ENCODE measurements around the gene ADISSP. TPM values are rescaled to one million over a fixed set of nuclear protein-coding genes. Genes with fewer than 3 reads are reported as not detected.

Gene ADISSP
- total RNA-seq, 1 experiment from 2014 or later: 244 TPM

GRCh38 chr20:3751305-3751674 is 16.3 kb downstream of the ADISSP start:
- no peak for ATAC-seq
- H3K36me3 ChIP-seq (ENCODE audit: low read depth, low read length): peaks cover 9% of the 10 kb centered on the region; the same call in 1 of the 2 replicates
- no peak for TF ChIP-seq EZH2 (IDR thresholded peaks at IDR 0.05; ENCODE audit: low read length, unreplicated experiment)
- TF ChIP-seq, protein P1, sequence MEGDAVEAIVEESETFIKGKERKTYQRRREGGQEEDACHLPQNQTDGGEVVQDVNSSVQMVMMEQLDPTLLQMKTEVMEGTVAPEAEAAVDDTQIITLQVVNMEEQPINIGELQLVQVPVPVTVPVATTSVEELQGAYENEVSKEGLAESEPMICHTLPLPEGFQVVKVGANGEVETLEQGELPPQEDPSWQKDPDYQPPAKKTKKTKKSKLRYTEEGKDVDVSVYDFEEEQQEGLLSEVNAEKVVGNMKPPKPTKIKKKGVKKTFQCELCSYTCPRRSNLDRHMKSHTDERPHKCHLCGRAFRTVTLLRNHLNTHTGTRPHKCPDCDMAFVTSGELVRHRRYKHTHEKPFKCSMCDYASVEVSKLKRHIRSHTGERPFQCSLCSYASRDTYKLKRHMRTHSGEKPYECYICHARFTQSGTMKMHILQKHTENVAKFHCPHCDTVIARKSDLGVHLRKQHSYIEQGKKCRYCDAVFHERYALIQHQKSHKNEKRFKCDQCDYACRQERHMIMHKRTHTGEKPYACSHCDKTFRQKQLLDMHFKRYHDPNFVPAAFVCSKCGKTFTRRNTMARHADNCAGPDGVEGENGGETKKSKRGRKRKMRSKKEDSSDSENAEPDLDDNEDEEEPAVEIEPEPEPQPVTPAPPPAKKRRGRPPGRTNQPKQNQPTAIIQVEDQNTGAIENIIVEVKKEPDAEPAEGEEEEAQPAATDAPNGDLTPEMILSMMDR (conservative IDR thresholded peaks at IDR 0.05; ENCODE audit: low read depth, low read length): no peak
- TF ChIP-seq EZH2phosphoT487 (IDR thresholded peaks at IDR 0.05; ENCODE audit: borderline replicate concordance, low read length): no peak
- CTCF ChIA-PET: no interaction called here
- BruUV-seq (replicated peaks): no TSS peak
- no peaks in the 10 kb centered on the region for H3K4me1 ChIP-seq (ENCODE audit: insufficient read depth, low read length)
- no peaks in the 10 kb centered on the region for H3K27me3 ChIP-seq (ENCODE audit: low read length)
- intact Hi-C loops (cut with micrococcal nuclease): no loop called here
- no peaks in the 10 kb centered on the region for H3K79me2 ChIP-seq (ENCODE audit: low read length)
- POLR2A ChIA-PET (ENCODE audit: unreplicated experiment): interaction anchor here (0.5 kb wide), 1 partner anchor 1480 kb away, joined by 3 read pairs; no protein-coding TSS in a partner anchor
- H3K9ac ChIP-seq (ENCODE audit: low read length): no peak overlapping the region
- no peaks in the 10 kb centered on the region for H3K9me2 ChIP-seq (replicated peaks; ENCODE audit: low read length)
- no peaks in the 10 kb centered on the region for H3F3A ChIP-seq (ENCODE audit: low read length, unreplicated experiment)
- H3K4me2 ChIP-seq (ENCODE audit: low read length): no peak overlapping the region
- H2AFZ ChIP-seq (ENCODE audit: low read length): no peak overlapping the region
- H4K20me1 ChIP-seq (ENCODE audit: low read length): no peaks in the 10 kb centered on the region
- DNase-seq: no peak
- H3K9me3 ChIP-seq (ENCODE audit: low read length): no peaks in the 10 kb centered on the region
- no peak overlapping the region for H3K27ac ChIP-seq (ENCODE audit: low read length)
- H3K4me3 ChIP-seq (ENCODE audit: low read length): no peak overlapping the region

- H3K27ac ChIP-seq (ENCODE audit: low read length): no peak overlapping the region
- H3K9ac ChIP-seq (ENCODE audit: low read length): no peak overlapping the region
- H3K4me2 ChIP-seq (ENCODE audit: low read length): no peak overlapping the region
- no TSS peak for BruUV-seq (replicated peaks)
- peaks cover 9% of the 10 kb centered on the region; the same call in 1 of the 2 replicates for H3K36me3 ChIP-seq (ENCODE audit: low read depth, low read length)
- intact Hi-C loops (cut with micrococcal nuclease): no loop called here
- no peaks in the 10 kb centered on the region for H3K4me1 ChIP-seq (ENCODE audit: insufficient read depth, low read length)
- no peaks in the 10 kb centered on the region for H3K79me2 ChIP-seq (ENCODE audit: low read length)
- no peaks in the 10 kb centered on the region for H3K9me2 ChIP-seq (replicated peaks; ENCODE audit: low read length)
- H2AFZ ChIP-seq (ENCODE audit: low read length): no peak overlapping the region
- no peak overlapping the region for H3K4me3 ChIP-seq (ENCODE audit: low read length)
- peak; percentile 18 for ATAC-seq
- no peak for DNase-seq
- no peaks in the 10 kb centered on the region for H3K27me3 ChIP-seq (ENCODE audit: low read length)
- no peaks in the 10 kb centered on the region for H3K9me3 ChIP-seq (ENCODE audit: low read length)
- no peaks in the 10 kb centered on the region for H4K20me1 ChIP-seq (ENCODE audit: low read length)
- no peaks in the 10 kb centered on the region for H3F3A ChIP-seq (ENCODE audit: low read length, unreplicated experiment)
- no peak for TF ChIP-seq EZH2 (IDR thresholded peaks at IDR 0.05; ENCODE audit: low read length, unreplicated experiment)
- TF ChIP-seq, protein P1 (conservative IDR thresholded peaks at IDR 0.05; ENCODE audit: low read depth, low read length): peak; percentile 72
- ChIA-PET CTCF (interaction anchor here (0.6 kb wide), 2 partner anchors 31 to 72 kb away, joined by 3 to 5 read pairs; partner anchors contain the start of gene SPEF1), POLR2A (ENCODE audit: unreplicated experiment) (no interaction called here)
These were observed 17.6 kb downstream of the ADISSP start for GRCh38 chr20:3749689-3750531.

DNA sequence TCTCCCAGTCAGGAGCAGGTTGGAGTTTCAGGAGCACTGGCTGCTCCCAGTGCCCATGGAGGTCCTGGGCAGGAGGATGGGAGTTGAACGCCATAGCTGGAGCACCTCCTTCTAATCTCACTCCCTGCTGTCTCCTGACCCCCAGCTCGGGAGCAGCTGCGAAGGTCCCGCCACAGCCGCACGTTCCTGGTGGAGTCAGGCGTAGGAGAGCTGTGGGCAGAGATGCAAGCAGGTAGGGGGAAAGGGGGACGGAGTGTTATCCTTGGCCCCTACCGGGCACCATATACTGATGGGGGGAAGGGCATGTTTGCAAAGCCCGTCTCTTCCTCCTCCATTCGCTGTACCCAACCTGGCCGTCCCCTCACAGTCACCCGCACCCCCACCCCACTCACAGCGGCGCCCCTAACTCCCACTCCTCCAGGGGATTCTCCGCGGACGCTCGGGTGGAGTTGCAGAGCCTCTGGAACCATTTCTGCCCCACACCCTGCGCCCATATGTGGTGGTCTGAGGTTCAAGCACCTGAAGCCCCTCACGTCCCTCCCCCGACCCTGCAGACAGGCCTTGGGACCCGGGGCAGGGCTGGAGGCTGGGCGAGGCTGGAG is 18.4 kb downstream of the ADISSP start:
- intact Hi-C loops (cut with micrococcal nuclease): no loop called here
- Histone ChIP-seq H3K36me3 (ENCODE audit: low read depth, low read length) (peaks cover 9% of the 10 kb centered on the region; the same call in 1 of the 2 replicates), H3K27ac (ENCODE audit: low read length) (no peak overlapping the region), H3K9me3 (ENCODE audit: low read length) (no peaks in the 10 kb centered on the region), H3K9me2 (replicated peaks; ENCODE audit: low read length) (no peaks in the 10 kb centered on the region), H3K79me2 (ENCODE audit: low read length) (no peaks in the 10 kb centered on the region), H3K27me3 (ENCODE audit: low read length) (no peaks in the 10 kb centered on the region), H3K9ac (ENCODE audit: low read length) (no peak overlapping the region), H3F3A (ENCODE audit: low read length, unreplicated experiment) (no peaks in the 10 kb centered on the region), H3K4me3 (ENCODE audit: low read length) (no peak overlapping the region), H3K4me1 (ENCODE audit: insufficient read depth, low read length) (no peaks in the 10 kb centered on the region), H4K20me1 (ENCODE audit: low read length) (no peaks in the 10 kb centered on the region), H2AFZ (ENCODE audit: low read length) (no peak overlapping the region), H3K4me2 (ENCODE audit: low read length) (no peak overlapping the region)
- ChIA-PET POLR2A (ENCODE audit: unreplicated experiment) (no interaction called here), CTCF (interaction anchor here (0.6 to 1.0 kb wide), 2 partner anchors 32 to 71 kb away, joined by 3 to 5 read pairs; no protein-coding TSS in a partner anchor)
- TF ChIP-seq, protein P1 (conservative IDR thresholded peaks at IDR 0.05; ENCODE audit: low read depth, low read length): no peak
- no peak for TF ChIP-seq EZH2phosphoT487 (IDR thresholded peaks at IDR 0.05; ENCODE audit: borderline replicate concordance, low read length)
- no peak for TF ChIP-seq EZH2 (IDR thresholded peaks at IDR 0.05; ENCODE audit: low read length, unreplicated experiment)
- no peak for ATAC-seq
- BruUV-seq (replicated peaks): no TSS peak
- DNase-seq: no peak
